DMS53 (cell line): ENCODE results near the gene TMEM187.
A peak's percentile ranks its signal among the peaks of the same experiment; 100 is the strongest.

Experiments used
- DNase-seq: peaks from one replicate; lab custom pipeline; 2025; lab: John Stamatoyannopoulos, UW

TMEM187 gene

GRCh38 chrX:153972368-153973126, at the start of gene TMEM187:
TMEM187 (plus strand) TSS chrX:153972754; CDS start chrX:153982063, 9,309 bp downstream.
- peak; percentile 95 for DNase-seq

GRCh38 chrX:153922932-153923857, 49.4 kb upstream of the TMEM187 start:
- DNase-seq: no peak

GRCh38 chrX:153924149-153924861, 48.2 kb upstream of the TMEM187 start:
- peak; percentile 53 for DNase-seq

GRCh38 chrX:153925387-153925738, 47.2 kb upstream of the TMEM187 start:
- DNase-seq: no peak

GRCh38 chrX:153925739-153926551, 46.6 kb upstream of the TMEM187 start, which contains the start of gene ARHGAP4:
ARHGAP4 (minus strand) TSS chrX:153926264; CDS start chrX:153926202, 62 bp downstream.
- DNase-seq: peak; percentile 59

- no peak for DNase-seq
Measured at GRCh38 chrX:153926552-153926857, 46.0 kb upstream of the TMEM187 start.

- peak; percentile 73 for DNase-seq
Measured at GRCh38 chrX:153926858-153927671, 45.5 kb upstream of the TMEM187 start.

GRCh38 chrX:153927672-153927921, 45.0 kb upstream of the TMEM187 start:
- DNase-seq: no peak

GRCh38 chrX:153927922-153928760, 44.4 kb upstream of the TMEM187 start:
- DNase-seq: peak; percentile 99

GRCh38 chrX:153928846-153929245, 43.7 kb upstream of the TMEM187 start:
- DNase-seq: no peak

- no peak for DNase-seq
Measured at GRCh38 chrX:153929576-153929975, 43.0 kb upstream of the TMEM187 start.

- no peak for DNase-seq
Measured at GRCh38 chrX:153930011-153930910, 42.3 kb upstream of the TMEM187 start.

- no peak for DNase-seq
Measured at GRCh38 chrX:153931151-153931550, 41.4 kb upstream of the TMEM187 start.

- no peak for DNase-seq
Measured at GRCh38 chrX:153931748-153932147, 40.8 kb upstream of the TMEM187 start.

GRCh38 chrX:153932220-153932915, 40.2 kb upstream of the TMEM187 start:
- DNase-seq: no peak

- DNase-seq: no peak
Measured at GRCh38 chrX:153933748-153934147, 38.8 kb upstream of the TMEM187 start.

GRCh38 chrX:153934148-153934761, 38.3 kb upstream of the TMEM187 start:
- peak; percentile 48 for DNase-seq

- peak; percentile 92 for DNase-seq
Measured at GRCh38 chrX:153934762-153935325, 37.7 kb upstream of the TMEM187 start, which contains the start of gene NAA10. NAA10 (minus strand) TSS chrX:153935037; CDS start chrX:153934904, 133 bp downstream.
